Measurements from ENCODE around the gene TGFB3.
A peak's percentile ranks its signal among the peaks of the same experiment; 100 is the strongest.

DNA sequence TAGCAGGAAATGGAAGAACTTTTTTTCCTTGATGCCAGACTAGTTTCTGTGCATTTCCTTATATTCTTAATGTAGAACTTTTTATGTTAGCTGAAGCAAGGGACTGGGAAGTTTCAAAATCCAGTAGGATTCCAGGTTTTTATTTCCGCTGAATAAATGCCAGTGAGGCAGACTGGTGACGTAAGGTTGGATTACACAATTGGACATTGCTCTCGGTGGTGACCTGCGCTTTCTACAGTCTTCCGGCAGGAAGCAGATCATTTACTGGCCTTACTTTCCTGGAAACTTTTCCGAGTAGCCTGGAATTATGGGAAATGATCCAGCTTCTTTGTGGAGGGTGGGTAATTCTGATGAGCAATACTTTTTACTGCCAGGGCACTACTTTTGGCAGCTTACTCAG lies 7.3 kb upstream of the TGFB3 start:
- TF ChIP-seq ZNF816 (CRISPR knock-in tag; IDR thresholded peaks at IDR 0.05; ENCODE audit: borderline replicate concordance) = no peak
- TF ChIP-seq, protein P1, sequence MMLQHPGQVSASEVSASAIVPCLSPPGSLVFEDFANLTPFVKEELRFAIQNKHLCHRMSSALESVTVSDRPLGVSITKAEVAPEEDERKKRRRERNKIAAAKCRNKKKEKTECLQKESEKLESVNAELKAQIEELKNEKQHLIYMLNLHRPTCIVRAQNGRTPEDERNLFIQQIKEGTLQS (CRISPR knock-in tag; IDR thresholded peaks at IDR 0.05) = peak; percentile 89
- TF ChIP-seq TBX2 (CRISPR knock-in tag; IDR thresholded peaks at IDR 0.05; ENCODE audit: borderline replicate concordance) = peak; percentile 23; the same call in 1 of the 2 replicates
- TF ChIP-seq ESRRA (CRISPR knock-in tag; IDR thresholded peaks at IDR 0.05; ENCODE audit: low read depth) = no peak
- TF ChIP-seq, protein P2, sequence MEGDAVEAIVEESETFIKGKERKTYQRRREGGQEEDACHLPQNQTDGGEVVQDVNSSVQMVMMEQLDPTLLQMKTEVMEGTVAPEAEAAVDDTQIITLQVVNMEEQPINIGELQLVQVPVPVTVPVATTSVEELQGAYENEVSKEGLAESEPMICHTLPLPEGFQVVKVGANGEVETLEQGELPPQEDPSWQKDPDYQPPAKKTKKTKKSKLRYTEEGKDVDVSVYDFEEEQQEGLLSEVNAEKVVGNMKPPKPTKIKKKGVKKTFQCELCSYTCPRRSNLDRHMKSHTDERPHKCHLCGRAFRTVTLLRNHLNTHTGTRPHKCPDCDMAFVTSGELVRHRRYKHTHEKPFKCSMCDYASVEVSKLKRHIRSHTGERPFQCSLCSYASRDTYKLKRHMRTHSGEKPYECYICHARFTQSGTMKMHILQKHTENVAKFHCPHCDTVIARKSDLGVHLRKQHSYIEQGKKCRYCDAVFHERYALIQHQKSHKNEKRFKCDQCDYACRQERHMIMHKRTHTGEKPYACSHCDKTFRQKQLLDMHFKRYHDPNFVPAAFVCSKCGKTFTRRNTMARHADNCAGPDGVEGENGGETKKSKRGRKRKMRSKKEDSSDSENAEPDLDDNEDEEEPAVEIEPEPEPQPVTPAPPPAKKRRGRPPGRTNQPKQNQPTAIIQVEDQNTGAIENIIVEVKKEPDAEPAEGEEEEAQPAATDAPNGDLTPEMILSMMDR (CRISPR knock-in tag; IDR thresholded peaks at IDR 0.05) = no peak
